GM18519 (cell line): Measurements from ENCODE around the gene ASPHD2.
"Not testable (repeated sequence)": the region's sequence is repeated elsewhere in the genome, so short reads cannot be mapped to it uniquely, and the experiment has no call there.

Experiments used
- ATAC-seq: cut with Tn5 transposase; IDR thresholded peaks from one replicate; pipeline ENCODE4 v1.9.1; 2021; ENCODE audit warnings: mild to moderate bottlenecking, moderate library complexity; ENCODE audit not compliant: unreplicated experiment, low FRiP score

The ASPHD2 gene

GRCh38 chr22:26416256-26416655, 12.8 kb upstream of the ASPHD2 start:
- no peak for ATAC-seq

DNA sequence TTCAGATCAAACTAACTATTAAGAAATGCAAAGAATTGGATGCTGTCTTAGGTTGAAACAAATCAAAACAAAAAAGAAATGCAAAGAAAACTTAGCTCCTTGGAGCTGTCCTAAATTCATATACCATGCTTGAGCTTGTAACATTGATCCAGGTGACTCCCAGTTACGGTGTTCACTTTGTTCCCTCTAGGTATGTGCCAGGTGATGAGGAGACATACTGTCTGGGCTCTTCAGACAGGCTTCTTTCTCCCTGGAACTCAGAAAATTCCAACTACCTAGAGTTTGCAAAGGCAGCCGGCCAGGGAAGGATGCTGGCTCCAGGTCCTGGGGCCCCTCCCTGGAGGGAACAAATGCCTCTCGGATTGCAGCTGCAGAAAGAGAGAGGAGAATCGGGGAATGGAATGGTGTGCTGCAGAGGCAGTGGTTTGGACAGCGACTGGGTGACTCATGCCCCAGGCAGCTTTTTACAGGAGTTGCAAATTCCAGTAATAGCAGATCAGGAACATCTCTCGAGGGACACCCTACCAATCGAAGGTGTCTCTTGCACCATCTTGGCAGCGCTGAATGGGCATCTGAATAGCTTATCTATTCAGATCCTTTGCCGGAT, 12.3 kb upstream of the ASPHD2 start:
- ATAC-seq = no peak

DNA sequence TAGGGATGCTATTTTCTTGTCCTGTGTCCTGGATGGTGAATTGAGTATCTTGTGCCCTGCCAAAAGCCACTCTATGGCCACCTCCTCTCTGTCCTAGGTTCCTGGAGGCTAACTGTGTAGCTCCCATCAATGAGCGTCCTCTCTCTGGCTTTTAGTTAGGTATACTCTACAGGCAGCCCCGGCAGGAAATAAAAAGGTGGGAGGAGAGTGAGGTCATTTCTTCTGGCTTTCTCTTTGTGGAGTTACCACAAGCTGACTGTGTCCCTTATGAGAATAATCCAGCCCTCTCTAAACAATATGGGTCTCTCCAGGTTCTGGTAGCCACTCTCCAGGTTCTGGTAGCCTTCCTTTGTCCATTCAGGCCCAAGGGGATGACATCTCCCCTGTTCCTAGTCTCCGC, 11.7 kb upstream of the ASPHD2 start:
- no peak for ATAC-seq

- no peak for ATAC-seq
Measured at GRCh38 chr22:26418620-26419019, 10.4 kb upstream of the ASPHD2 start.

- ATAC-seq = no peak
Measured at GRCh38 chr22:26426924-26427323, 2.1 kb upstream of the ASPHD2 start.

DNA sequence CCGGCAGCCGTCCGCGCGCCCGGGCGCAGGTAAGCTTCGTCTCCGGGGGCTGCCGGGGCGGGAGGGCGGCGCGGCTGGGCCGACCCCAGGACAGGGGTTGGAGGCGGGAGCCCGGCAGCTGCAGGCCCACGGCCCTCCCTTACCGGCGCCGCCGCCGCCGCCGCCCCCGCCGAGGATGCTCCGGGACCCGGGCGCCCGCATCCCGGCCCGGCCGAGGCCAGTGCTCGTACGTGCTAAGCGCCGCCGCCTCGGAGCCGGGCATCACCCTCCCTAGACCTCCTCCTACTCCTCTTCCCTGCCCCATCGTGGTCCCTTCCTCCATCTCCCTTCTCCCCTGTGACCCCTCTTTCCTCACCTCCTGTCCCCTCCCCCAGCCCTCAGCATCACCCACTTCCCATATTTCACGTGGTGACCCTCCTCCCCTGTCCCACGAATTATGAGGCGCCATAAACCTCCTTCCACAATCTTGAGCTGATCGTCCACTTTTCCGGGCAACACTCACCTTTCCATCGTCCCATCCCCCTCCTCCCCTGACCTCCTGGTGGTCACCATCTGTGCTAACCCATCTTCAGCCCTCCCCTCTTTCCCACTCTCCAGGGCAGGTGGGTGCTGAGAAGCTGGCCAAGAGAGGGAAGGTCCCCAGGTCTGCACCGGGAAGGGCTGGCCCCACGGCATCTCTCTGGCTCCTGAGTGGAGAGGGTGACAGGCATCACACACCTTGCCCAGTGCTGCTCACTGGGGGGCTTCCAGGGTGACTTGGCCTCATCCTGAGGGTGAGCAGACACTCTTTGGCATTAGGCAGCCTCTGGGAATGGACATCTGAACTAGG, 612 bp downstream of the ASPHD2 start:
- no peak for ATAC-seq

DNA sequence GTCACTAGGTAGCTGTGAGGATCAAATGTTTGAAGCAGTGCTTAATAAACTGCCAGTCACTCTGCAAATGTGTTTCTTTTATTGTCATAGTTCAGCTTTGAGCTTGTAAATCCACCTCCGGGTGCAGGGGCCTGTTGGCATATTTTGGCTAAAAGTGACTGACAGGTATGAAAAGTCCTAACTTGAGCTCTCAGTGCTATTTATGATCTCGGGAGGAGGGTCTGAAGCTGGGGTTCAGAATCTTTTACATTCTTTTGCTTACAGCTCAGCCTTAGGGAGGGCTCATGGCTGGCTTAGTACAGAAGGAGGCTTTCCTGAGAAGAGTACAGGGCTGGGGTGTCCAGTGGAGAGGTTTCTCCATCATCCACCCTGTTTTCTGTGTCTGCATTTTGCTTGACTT, 1.5 kb downstream of the ASPHD2 start:
- ATAC-seq = no peak

DNA sequence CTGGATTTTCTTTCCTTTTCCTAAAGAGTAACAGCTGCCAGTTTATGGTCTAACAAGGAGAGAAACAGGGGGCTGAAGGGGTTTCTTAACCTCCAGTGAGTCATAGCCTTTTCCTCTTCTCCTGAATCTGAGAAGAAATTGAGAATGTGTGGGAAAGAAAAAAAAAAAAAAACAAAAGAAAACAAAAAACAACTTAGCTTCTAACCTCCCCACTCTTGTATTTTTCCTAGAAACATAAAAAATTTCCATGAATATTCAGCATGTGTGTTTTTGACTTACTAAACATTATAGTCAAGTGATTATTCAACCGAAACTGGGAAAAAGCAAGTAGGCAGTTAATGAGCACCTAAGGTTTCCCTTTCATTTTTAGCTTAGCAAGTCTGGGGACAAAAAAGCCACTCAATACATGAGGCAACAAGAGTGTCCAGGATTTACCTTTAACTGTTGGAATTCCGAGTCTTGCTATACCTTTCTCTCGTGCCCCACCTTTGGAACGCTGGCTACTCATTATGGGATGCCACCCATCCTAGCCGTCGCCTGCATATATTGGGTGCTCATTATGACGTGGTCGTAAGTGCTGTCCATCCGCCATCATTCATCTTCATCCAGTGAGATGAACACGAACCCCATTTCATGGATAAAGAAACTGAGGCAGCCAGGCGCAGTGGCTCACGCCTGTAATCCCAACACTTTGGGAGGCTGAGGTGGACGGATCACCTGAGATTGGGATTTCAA, 2.4 kb downstream of the ASPHD2 start:
- no peak for ATAC-seq

GRCh38 chr22:26432619-26433311, 3.7 kb downstream of the ASPHD2 start:
- ATAC-seq = no peak

DNA sequence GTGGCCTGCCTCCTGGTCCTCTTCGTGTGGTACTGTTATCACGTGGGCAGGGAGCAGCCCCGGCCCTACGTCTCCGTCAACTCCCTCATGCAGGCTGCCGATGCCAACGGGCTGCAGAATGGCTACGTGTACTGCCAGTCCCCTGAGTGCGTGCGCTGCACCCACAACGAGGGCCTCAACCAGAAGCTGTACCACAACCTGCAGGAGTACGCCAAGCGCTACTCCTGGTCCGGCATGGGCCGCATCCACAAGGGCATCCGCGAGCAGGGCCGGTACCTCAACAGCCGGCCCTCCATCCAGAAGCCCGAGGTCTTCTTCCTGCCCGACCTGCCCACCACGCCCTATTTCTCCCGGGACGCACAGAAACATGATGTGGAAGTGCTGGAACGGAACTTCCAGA, 4.7 kb downstream of the ASPHD2 start:
- no peak for ATAC-seq

GRCh38 chr22:26435327-26436093, 6.5 kb downstream of the ASPHD2 start:
- no peak for ATAC-seq

DNA sequence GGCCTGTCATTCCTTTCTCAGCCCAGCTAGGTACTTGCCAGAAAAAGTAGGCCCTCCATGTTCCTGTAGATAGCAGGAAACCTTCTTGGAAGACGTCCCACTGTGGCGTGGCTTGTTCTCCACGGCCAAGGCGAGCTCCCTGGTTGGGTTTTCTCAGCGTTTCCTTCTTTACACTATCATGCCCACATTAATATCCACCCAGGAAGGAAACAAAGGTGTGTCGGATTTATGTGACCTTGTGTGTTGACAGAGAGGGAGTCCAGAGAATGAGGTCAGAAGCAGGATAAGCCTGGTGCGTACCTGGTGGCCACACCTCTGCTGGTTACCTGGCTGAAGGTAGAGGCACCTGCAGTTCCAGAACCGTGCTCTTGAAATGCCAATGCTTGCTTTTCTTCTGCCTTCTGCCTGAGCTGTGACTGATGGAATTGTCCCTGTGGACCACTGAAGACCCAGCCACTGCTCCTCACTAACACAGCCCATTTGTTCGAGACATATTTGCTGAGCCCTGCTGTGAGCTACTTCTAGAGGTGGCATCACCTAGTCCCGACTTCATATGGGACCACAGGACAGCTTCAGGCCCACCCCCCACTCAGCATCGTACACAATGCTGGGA, 7.9 kb downstream of the ASPHD2 start:
- ATAC-seq = no peak

DNA sequence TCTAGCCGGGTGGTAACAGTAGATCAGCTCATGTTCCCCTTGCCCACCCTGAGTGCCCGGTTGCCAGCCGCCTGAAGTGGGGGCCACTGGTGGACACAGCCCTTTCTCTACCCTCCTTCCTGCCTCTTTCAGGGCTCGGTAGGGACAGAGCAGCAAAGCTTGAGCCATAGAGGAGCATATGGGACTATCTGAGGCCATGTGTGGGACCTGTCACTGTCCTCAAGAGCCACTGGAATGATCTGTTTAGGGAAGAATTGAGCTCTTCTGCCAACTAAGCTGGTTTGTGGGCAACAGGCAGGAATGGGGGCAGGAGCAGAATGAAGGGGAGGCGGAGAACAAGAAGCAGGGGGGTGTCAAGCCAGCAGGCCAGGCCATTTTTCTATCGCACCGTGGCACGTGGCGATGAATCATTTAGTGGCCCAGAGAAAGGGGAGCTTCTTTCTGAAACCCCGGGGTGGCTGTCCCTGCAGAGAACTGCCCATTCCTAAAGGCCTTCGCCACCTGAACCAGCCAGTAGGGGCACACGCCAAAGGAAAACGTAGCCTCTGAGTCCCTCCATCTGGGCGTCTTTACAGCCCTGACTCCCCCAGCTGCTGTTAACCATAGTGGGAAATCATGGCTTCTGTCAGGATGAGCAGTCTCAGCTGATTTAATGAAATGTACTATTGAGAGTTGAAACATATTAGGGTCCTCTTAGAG, 8.8 kb downstream of the ASPHD2 start:
- ATAC-seq = no peak

GRCh38 chr22:26438776-26439175, 9.7 kb downstream of the ASPHD2 start:
- ATAC-seq = not testable (repeated sequence)

GRCh38 chr22:26439559-26439958, 10.5 kb downstream of the ASPHD2 start:
- ATAC-seq = no peak

DNA sequence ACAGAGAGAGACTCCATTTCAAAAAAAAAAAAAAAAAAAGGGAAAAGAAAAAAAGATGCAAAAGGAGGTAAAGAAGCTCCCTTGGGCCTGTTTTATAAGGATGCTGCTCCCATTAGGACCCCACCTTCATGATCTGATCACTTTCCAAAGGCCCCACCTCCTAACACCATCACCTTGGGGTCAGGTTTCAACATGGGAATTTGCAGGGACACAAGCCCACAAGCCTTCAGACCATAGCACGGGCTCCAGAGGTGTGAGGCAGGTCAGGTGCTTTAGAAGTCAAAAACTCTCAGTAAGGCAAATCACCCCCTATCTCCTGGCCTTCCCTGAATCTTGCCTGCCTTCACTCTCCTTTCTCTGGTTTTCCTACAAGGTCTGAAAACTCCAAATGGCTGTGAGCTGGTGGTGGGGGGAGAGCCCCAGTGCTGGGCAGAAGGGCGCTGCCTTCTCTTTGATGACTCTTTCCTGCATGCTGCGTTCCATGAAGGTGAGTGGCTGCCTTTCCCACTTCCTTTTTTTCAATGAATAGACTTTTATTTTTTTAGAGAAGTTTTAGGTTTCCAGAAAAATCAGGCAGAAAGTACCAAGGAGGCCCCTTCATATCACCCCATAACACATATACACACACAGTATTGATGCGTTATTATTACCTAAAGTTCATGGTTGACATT, 13.2 kb downstream of the ASPHD2 start:
- ATAC-seq = no peak

- no peak for ATAC-seq
Measured at GRCh38 chr22:26443901-26444690, 15.0 kb downstream of the ASPHD2 start.

DNA sequence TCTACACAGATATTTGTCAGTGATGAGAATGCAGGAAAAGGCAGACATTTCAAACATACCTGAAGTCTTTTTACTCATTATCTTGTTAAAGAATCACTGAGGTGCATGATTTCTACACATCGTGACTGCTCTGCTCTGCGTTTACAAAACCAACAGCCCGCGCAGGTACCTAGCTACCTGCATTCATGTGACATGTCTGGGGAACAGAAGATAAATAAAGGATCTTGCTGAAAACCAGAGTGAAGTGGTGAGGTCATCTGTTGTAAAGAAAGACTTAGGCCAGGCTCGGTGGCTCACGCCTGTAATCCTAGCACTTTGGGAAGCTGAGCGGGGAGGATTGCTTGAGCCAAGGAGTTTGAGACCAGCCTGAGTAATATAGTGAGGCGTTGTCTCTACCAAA, 15.7 kb downstream of the ASPHD2 start:
- no peak for ATAC-seq
